GM18951 (cell line): ENCODE measurements around the gene CDC42.

ENCODE experiments used
- POLR2A ChIP-seq: IDR thresholded peaks from 4 replicates; pipeline ENCODE4 v1.6.1; 2011; ENCODE audit warnings: mild to moderate bottlenecking; ENCODE audit not compliant: insufficient read length, insufficient read depth; ENCODE audit errors: extremely low read depth
- in situ Hi-C: fragments of 300-500 bp; cut with MboI; formaldehyde crosslinking; loops from one replicate; pipeline ENCODE4 v1.12.0; 2022; ENCODE audit warnings: low sequenced_read_pairs, mixed read lengths, inconsistent platforms; ENCODE audit not compliant: unreplicated experiment

The CDC42 gene

GRCh38 chr1:22045604-22046228, 6.8 kb upstream of the CDC42 start:
- TF ChIP-seq POLR2A: no peak
- in situ Hi-C loops: no loop called here

GRCh38 chr1:22048351-22049192, 3.9 kb upstream of the CDC42 start:
- in situ Hi-C loops: no loop called here
- no peak for TF ChIP-seq POLR2A

- in situ Hi-C loops: no loop called here
- TF ChIP-seq POLR2A: no peak
These were observed 2.2 kb upstream of the CDC42 start for GRCh38 chr1:22050330-22050729.

GRCh38 chr1:22051607-22052114, 848 bp upstream of the CDC42 start:
- in situ Hi-C loops: no loop called here
- no peak for TF ChIP-seq POLR2A

- no peak for TF ChIP-seq POLR2A
- in situ Hi-C loops: no loop called here
These were observed 730 bp downstream of the CDC42 start for GRCh38 chr1:22053017-22053860.

GRCh38 chr1:22053861-22054770, 1.6 kb downstream of the CDC42 start:
- in situ Hi-C loops: no loop called here
- TF ChIP-seq POLR2A: no peak

GRCh38 chr1:22055463-22055862, 3.0 kb downstream of the CDC42 start:
- in situ Hi-C loops: no loop called here
- TF ChIP-seq POLR2A: no peak

- in situ Hi-C loops: no loop called here
- TF ChIP-seq POLR2A: no peak
These were observed 3.5 kb downstream of the CDC42 start for GRCh38 chr1:22056043-22056442.

- no peak for TF ChIP-seq POLR2A
- in situ Hi-C loops: no loop called here
These were observed 4.4 kb downstream of the CDC42 start for GRCh38 chr1:22056936-22057335.

GRCh38 chr1:22057861-22058260, 5.4 kb downstream of the CDC42 start:
- in situ Hi-C loops: no loop called here
- TF ChIP-seq POLR2A: no peak

- in situ Hi-C loops: no loop called here
- no peak for TF ChIP-seq POLR2A
These were observed 12.4 kb downstream of the CDC42 start for GRCh38 chr1:22064751-22065402.

GRCh38 chr1:22071511-22071910, 19.0 kb downstream of the CDC42 start:
- in situ Hi-C loops: no loop called here
- TF ChIP-seq POLR2A: no peak
